ENCODE measurements around the gene OR11L1.

The OR11L1 gene

GRCh38 chr1:247825362-247825761, 16.3 kb downstream of the OR11L1 start:
- H3F3A ChIP-seq (ENCODE audit: insufficient read depth, low read length), result no peaks in the 10 kb centered on the region
- no peak overlapping the region for H3K4me2 ChIP-seq (ENCODE audit: low read length)
- no peaks in the 10 kb centered on the region for H3K9me2 ChIP-seq (ENCODE audit: low read depth, low read length)
- H3K4me3 ChIP-seq (ENCODE audit: low read depth, low read length, poor library complexity, severe bottlenecking), result no peak overlapping the region
- no peak overlapping the region for H2AFZ ChIP-seq (ENCODE audit: low read length)
- H4K20me1 ChIP-seq (ENCODE audit: insufficient read depth, low read length), result no peaks in the 10 kb centered on the region
- H3K9ac ChIP-seq (ENCODE audit: low read length), result no peak overlapping the region
- H3K9me3 ChIP-seq (ENCODE audit: low read length), result no peaks in the 10 kb centered on the region
- no peaks in the 10 kb centered on the region for H3K79me2 ChIP-seq (ENCODE audit: insufficient read depth, low read length)
- H3K36me3 ChIP-seq (ENCODE audit: insufficient read depth, low read length), result no peaks in the 10 kb centered on the region
- no peaks in the 10 kb centered on the region for H3K4me1 ChIP-seq (ENCODE audit: insufficient read depth, low read length, severe bottlenecking)
- no peaks in the 10 kb centered on the region for H3K27me3 ChIP-seq (ENCODE audit: insufficient read depth, low read length)
- no peak overlapping the region for H3K27ac ChIP-seq (ENCODE audit: low read depth, low read length, poor library complexity, severe bottlenecking)
- TF ChIP-seq EZH2 (IDR thresholded peaks at IDR 0.05; ENCODE audit: borderline replicate concordance, low read length), result no peak
- TF ChIP-seq CTCF (IDR thresholded peaks at IDR 0.05; ENCODE audit: low read length), result no peak

- no peaks in the 10 kb centered on the region for H3K4me1 ChIP-seq (ENCODE audit: insufficient read depth, low read length, severe bottlenecking)
- H4K20me1 ChIP-seq (ENCODE audit: insufficient read depth, low read length), result no peaks in the 10 kb centered on the region
- no peaks in the 10 kb centered on the region for H3K27me3 ChIP-seq (ENCODE audit: insufficient read depth, low read length)
- no peak within 1 kb of the TSS for H3K4me3 ChIP-seq (ENCODE audit: low read depth, low read length, poor library complexity, severe bottlenecking)
- TF ChIP-seq CTCF (IDR thresholded peaks at IDR 0.05; ENCODE audit: low read length), result no peak
- TF ChIP-seq EZH2 (IDR thresholded peaks at IDR 0.05; ENCODE audit: borderline replicate concordance, low read length), result no peak
- no peak within 1 kb of the TSS for H2AFZ ChIP-seq (ENCODE audit: low read length)
- H3F3A ChIP-seq (ENCODE audit: insufficient read depth, low read length), result no peaks in the 10 kb centered on the region
- no peaks in the 10 kb centered on the region for H3K36me3 ChIP-seq (ENCODE audit: insufficient read depth, low read length)
- no peak within 1 kb of the TSS for H3K9ac ChIP-seq (ENCODE audit: low read length)
- no peaks in the 10 kb centered on the region for H3K9me3 ChIP-seq (ENCODE audit: low read length)
- no peaks in the 10 kb centered on the region for H3K79me2 ChIP-seq (ENCODE audit: insufficient read depth, low read length)
- no peak within 1 kb of the TSS for H3K27ac ChIP-seq (ENCODE audit: low read depth, low read length, poor library complexity, severe bottlenecking)
- no peak within 1 kb of the TSS for H3K4me2 ChIP-seq (ENCODE audit: low read length)
- no peaks in the 10 kb centered on the region for H3K9me2 ChIP-seq (ENCODE audit: low read depth, low read length)
Measured at GRCh38 chr1:247824023-247824422, 17.7 kb downstream of the OR11L1 start, which contains the start of gene OR14A16. TSS of gene OR14A16 (minus strand) at chr1:247824119. CDS start at chr1:247815729, 8,390 bp downstream.

GRCh38 chr1:247822060-247822459, 19.6 kb downstream of the OR11L1 start:
- Histone ChIP-seq H3K4me3 (ENCODE audit: low read depth, low read length, poor library complexity, severe bottlenecking) (no peak overlapping the region), H3K9me2 (ENCODE audit: low read depth, low read length) (no peaks in the 10 kb centered on the region), H3K9ac (ENCODE audit: low read length) (no peak overlapping the region), H4K20me1 (ENCODE audit: insufficient read depth, low read length) (no peaks in the 10 kb centered on the region), H3K4me2 (ENCODE audit: low read length) (no peak overlapping the region), H3K9me3 (ENCODE audit: low read length) (no peaks in the 10 kb centered on the region), H3K27ac (ENCODE audit: low read depth, low read length, poor library complexity, severe bottlenecking) (no peak overlapping the region), H3K4me1 (ENCODE audit: insufficient read depth, low read length, severe bottlenecking) (no peaks in the 10 kb centered on the region), H3K36me3 (ENCODE audit: insufficient read depth, low read length) (no peaks in the 10 kb centered on the region), H3K79me2 (ENCODE audit: insufficient read depth, low read length) (no peaks in the 10 kb centered on the region), H3K27me3 (ENCODE audit: insufficient read depth, low read length) (no peaks in the 10 kb centered on the region), H3F3A (ENCODE audit: insufficient read depth, low read length) (no peaks in the 10 kb centered on the region), H2AFZ (ENCODE audit: low read length) (no peak overlapping the region)
- no peak for TF ChIP-seq CTCF (IDR thresholded peaks at IDR 0.05; ENCODE audit: low read length)
- TF ChIP-seq EZH2 (IDR thresholded peaks at IDR 0.05; ENCODE audit: borderline replicate concordance, low read length), result no peak

All from OCI-LY1 (cell line).